ENCODE measurements around the gene CDK4.
"Not testable (repeated sequence)": the region's sequence is repeated elsewhere in the genome, so short reads cannot be mapped to it uniquely, and the experiment has no call there.

The CDK4 gene

GRCh38 chr12:57715786-57716185 lies 36.3 kb downstream of the CDK4 start:
- Histone ChIP-seq H3K4me1 (ENCODE audit: control insufficient read depth in 5 of 5, insufficient read depth in 5 of 5, low read length in 5 of 5) (no peaks in the 10 kb centered on the region), H3K36me3 (ENCODE audit: control insufficient read depth in 5 of 5, insufficient read depth in 5 of 5, low read length in 5 of 5) (peaks cover 8 to 68% (median 61%) of the 10 kb centered on the region in 5 donors), H3K27ac (ENCODE audit: low read depth, low read length) (no peak overlapping the region), H3K27me3 (ENCODE audit: control insufficient read depth in 5 of 5, insufficient read depth in 4 of 5, low read length in 5 of 5) (no peaks in the 10 kb centered on the region), H3K9me3 (ENCODE audit: control insufficient read depth in 5 of 5, low read length in 5 of 5) (no peaks in the 10 kb centered on the region), H3K4me3 (ENCODE audit: low read depth in 1 of 5, low read length in 5 of 5) (no peak overlapping the region), H3K9ac (ENCODE audit: low read length in 5 of 5) (no peak overlapping the region)

- H3K9me3 ChIP-seq (ENCODE audit: control insufficient read depth in 5 of 5, low read length in 5 of 5); H3K9ac ChIP-seq (ENCODE audit: low read length in 5 of 5); H3K4me3 ChIP-seq (ENCODE audit: low read depth in 1 of 5, low read length in 5 of 5); H3K4me1 ChIP-seq (ENCODE audit: control insufficient read depth in 5 of 5, insufficient read depth in 5 of 5, low read length in 5 of 5); H3K27ac ChIP-seq (ENCODE audit: low read depth, low read length); H3K27me3 ChIP-seq (ENCODE audit: control insufficient read depth in 5 of 5, insufficient read depth in 4 of 5, low read length in 5 of 5): not testable (repeated sequence)
- peaks cover 8 to 62% (median 55%) of the 10 kb centered on the region in 5 donors for H3K36me3 ChIP-seq (ENCODE audit: control insufficient read depth in 5 of 5, insufficient read depth in 5 of 5, low read length in 5 of 5)
Observed at GRCh38 chr12:57715036-57715748, 36.9 kb downstream of the CDK4 start.

- H3K36me3 ChIP-seq (ENCODE audit: control insufficient read depth in 5 of 5, insufficient read depth in 5 of 5, low read length in 5 of 5), result peaks cover 12 to 49% (median 35%) of the 10 kb centered on the region in 5 donors
Observed at GRCh38 chr12:57713209-57713608, 38.9 kb downstream of the CDK4 start.

GRCh38 chr12:57712701-57713100 lies 39.4 kb downstream of the CDK4 start:
- Histone ChIP-seq H3K36me3 (ENCODE audit: control insufficient read depth in 5 of 5, insufficient read depth in 5 of 5, low read length in 5 of 5) (peaks cover 12 to 46% (median 30%) of the 10 kb centered on the region in 5 donors), H3K4me1 (ENCODE audit: control insufficient read depth in 5 of 5, insufficient read depth in 5 of 5, low read length in 5 of 5) (no peaks in the 10 kb centered on the region), H3K4me3 (ENCODE audit: low read depth in 1 of 5, low read length in 5 of 5) (no peak overlapping the region), H3K27ac (ENCODE audit: low read depth, low read length) (no peak overlapping the region), H3K27me3 (ENCODE audit: control insufficient read depth in 5 of 5, insufficient read depth in 4 of 5, low read length in 5 of 5) (no peaks in the 10 kb centered on the region), H3K9ac (ENCODE audit: low read length in 5 of 5) (no peak overlapping the region), H3K9me3 (ENCODE audit: control insufficient read depth in 5 of 5, low read length in 5 of 5) (no peaks in the 10 kb centered on the region)

More at GRCh38 chr12:57713209-57713608, 38.9 kb downstream of the CDK4 start:
- no peak overlapping the region for H3K4me3 ChIP-seq (ENCODE audit: low read depth in 1 of 5, low read length in 5 of 5)
- no peaks in the 10 kb centered on the region for H3K9me3 ChIP-seq (ENCODE audit: control insufficient read depth in 5 of 5, low read length in 5 of 5)
- H3K27ac ChIP-seq (ENCODE audit: low read depth, low read length), result no peak overlapping the region
- no peaks in the 10 kb centered on the region for H3K4me1 ChIP-seq (ENCODE audit: control insufficient read depth in 5 of 5, insufficient read depth in 5 of 5, low read length in 5 of 5)
- no peaks in the 10 kb centered on the region for H3K27me3 ChIP-seq (ENCODE audit: control insufficient read depth in 5 of 5, insufficient read depth in 4 of 5, low read length in 5 of 5)
- H3K9ac ChIP-seq (ENCODE audit: low read length in 5 of 5), result no peak overlapping the region

- H3K36me3 ChIP-seq (ENCODE audit: control insufficient read depth in 5 of 5, insufficient read depth in 5 of 5, low read length in 5 of 5), result peaks cover 15 to 28% (median 25%) of the 10 kb centered on the region in 5 donors
Observed at GRCh38 chr12:57708296-57708695, 43.8 kb downstream of the CDK4 start.

GRCh38 chr12:57707250-57707649 lies 44.9 kb downstream of the CDK4 start:
- peaks cover 0 to 5% (median 0%) of the 10 kb centered on the region in 5 donors for H3K9me3 ChIP-seq (ENCODE audit: control insufficient read depth in 5 of 5, low read length in 5 of 5)
- no peak overlapping the region for H3K4me3 ChIP-seq (ENCODE audit: low read depth in 1 of 5, low read length in 5 of 5)
- peaks cover 18 to 31% (median 28%) of the 10 kb centered on the region in 5 donors for H3K36me3 ChIP-seq (ENCODE audit: control insufficient read depth in 5 of 5, insufficient read depth in 5 of 5, low read length in 5 of 5)
- H3K9ac ChIP-seq (ENCODE audit: low read length in 5 of 5), result no peak overlapping the region
- no peaks in the 10 kb centered on the region for H3K4me1 ChIP-seq (ENCODE audit: control insufficient read depth in 5 of 5, insufficient read depth in 5 of 5, low read length in 5 of 5)
- no peaks in the 10 kb centered on the region for H3K27me3 ChIP-seq (ENCODE audit: control insufficient read depth in 5 of 5, insufficient read depth in 4 of 5, low read length in 5 of 5)
- H3K27ac ChIP-seq (ENCODE audit: low read depth, low read length), result no peak overlapping the region

More at GRCh38 chr12:57708296-57708695, 43.8 kb downstream of the CDK4 start:
- Histone ChIP-seq H3K27me3 (ENCODE audit: control insufficient read depth in 5 of 5, insufficient read depth in 4 of 5, low read length in 5 of 5) (no peaks in the 10 kb centered on the region), H3K9ac (ENCODE audit: low read length in 5 of 5) (no peak overlapping the region), H3K27ac (ENCODE audit: low read depth, low read length) (no peak overlapping the region), H3K4me3 (ENCODE audit: low read depth in 1 of 5, low read length in 5 of 5) (no peak overlapping the region), H3K9me3 (ENCODE audit: control insufficient read depth in 5 of 5, low read length in 5 of 5) (peaks cover 0 to 5% (median 0%) of the 10 kb centered on the region in 5 donors), H3K4me1 (ENCODE audit: control insufficient read depth in 5 of 5, insufficient read depth in 5 of 5, low read length in 5 of 5) (no peaks in the 10 kb centered on the region)

GRCh38 chr12:57700317-57700716 lies 51.8 kb downstream of the CDK4 start:
- H3K4me1 ChIP-seq (ENCODE audit: control insufficient read depth in 5 of 5, insufficient read depth in 5 of 5, low read length in 5 of 5), result peaks cover 0 to 1% (median 0%) of the 10 kb centered on the region in 5 donors
- H3K4me3 ChIP-seq (ENCODE audit: low read depth in 1 of 5, low read length in 5 of 5), result no peak overlapping the region
- peak overlapping the region in 1 of 5 donors; percentile 20 for H3K9ac ChIP-seq (ENCODE audit: low read length in 5 of 5)
- no peaks in the 10 kb centered on the region for H3K27me3 ChIP-seq (ENCODE audit: control insufficient read depth in 5 of 5, insufficient read depth in 4 of 5, low read length in 5 of 5)
- peaks cover 29 to 62% (median 42%) of the 10 kb centered on the region in 5 donors for H3K36me3 ChIP-seq (ENCODE audit: control insufficient read depth in 5 of 5, insufficient read depth in 5 of 5, low read length in 5 of 5)
- no peak overlapping the region for H3K27ac ChIP-seq (ENCODE audit: low read depth, low read length)
- H3K9me3 ChIP-seq (ENCODE audit: control insufficient read depth in 5 of 5, low read length in 5 of 5), result peaks cover 0 to 5% (median 0%) of the 10 kb centered on the region in 5 donors

- Histone ChIP-seq H3K36me3 (ENCODE audit: control insufficient read depth in 5 of 5, insufficient read depth in 5 of 5, low read length in 5 of 5) (peaks cover 18 to 60% (median 38%) of the 10 kb centered on the region in 5 donors), H3K9me3 (ENCODE audit: control insufficient read depth in 5 of 5, low read length in 5 of 5) (no peaks in the 10 kb centered on the region), H3K9ac (ENCODE audit: low read length in 5 of 5) (no peak overlapping the region), H3K27ac (ENCODE audit: low read depth, low read length) (no peak overlapping the region), H3K4me1 (ENCODE audit: control insufficient read depth in 5 of 5, insufficient read depth in 5 of 5, low read length in 5 of 5) (peaks cover 7 to 16% (median 13%) of the 10 kb centered on the region in 5 donors), H3K4me3 (ENCODE audit: low read depth in 1 of 5, low read length in 5 of 5) (no peak overlapping the region), H3K27me3 (ENCODE audit: control insufficient read depth in 5 of 5, insufficient read depth in 4 of 5, low read length in 5 of 5) (no peaks in the 10 kb centered on the region)
Observed at GRCh38 chr12:57698414-57698813, 53.7 kb downstream of the CDK4 start.

Data from subcutaneous abdominal adipose tissue (tissue), 5 donors.